Lower lobe of right lung (tissue), 2 donors: ENCODE results near the gene KIF6. TPM values are rescaled to one million over a fixed set of nuclear protein-coding genes. Genes with fewer than 3 reads are reported as not detected.

Experiments used
- ATAC-seq, 2 donors: fragments of 200-7000 bp; cut with Tn5 transposase; one replicate each; pipeline ENCODE4 v1.9.1; 2020 to 2022; ENCODE audit warnings: mild to moderate bottlenecking in 2 of 2, moderate library complexity in 2 of 2
- DNase-seq: peaks from one replicate; pipeline ENCODE4 v3.0.0-alpha.2; 2020
- H3K27ac ChIP-seq: fragments of 200-600 bp; one replicate; pipeline ENCODE4 v1.8.0; 2022
- H3K27me3 ChIP-seq: fragments of 200-600 bp; one replicate; pipeline ENCODE4 v1.8.0; 2022; ENCODE audit warnings: low read depth
- H3K36me3 ChIP-seq: fragments of 200-600 bp; one replicate; pipeline ENCODE4 v1.8.0; 2022; ENCODE audit warnings: mild to moderate bottlenecking
- H3K4me1 ChIP-seq: fragments of 200-600 bp; one replicate; pipeline ENCODE4 v1.8.0; 2022
- H3K4me3 ChIP-seq: fragments of 200-600 bp; one replicate; pipeline ENCODE4 v1.8.0; 2022; ENCODE audit warnings: mild to moderate bottlenecking
- H3K9me3 ChIP-seq: fragments of 200-600 bp; one replicate; pipeline ENCODE4 v1.8.0; 2022
- intact Hi-C: fragments of 100-400 bp; cut with DNase I; formaldehyde crosslinking; loops from one replicate; pipeline ENCODE4 v1.11.0; 2022
- total RNA-seq: library from RNA; stranded (reverse); fragmentation: NEBNext Ultra II Directional; extraction: Animal tissue kit (Norgen Biotek cat#: 25700); gene quantifications from one replicate; pipeline ENCODE4 v1.2.1, GENCODE V29; 2021
- TF ChIP-seq, protein P1 (sequence below): fragments of 200-600 bp; IDR thresholded peaks from one replicate; pipeline ENCODE4 v1.8.0; 2022; ENCODE audit warnings: antibody characterized with exemption, mild to moderate bottlenecking
- donor health status: DM: no; HTN: yes; CAD: no; lungs with severe emphysema.

The KIF6 gene
- total RNA-seq, 1 donor from 2014 or later = 2.5 TPM

DNA sequence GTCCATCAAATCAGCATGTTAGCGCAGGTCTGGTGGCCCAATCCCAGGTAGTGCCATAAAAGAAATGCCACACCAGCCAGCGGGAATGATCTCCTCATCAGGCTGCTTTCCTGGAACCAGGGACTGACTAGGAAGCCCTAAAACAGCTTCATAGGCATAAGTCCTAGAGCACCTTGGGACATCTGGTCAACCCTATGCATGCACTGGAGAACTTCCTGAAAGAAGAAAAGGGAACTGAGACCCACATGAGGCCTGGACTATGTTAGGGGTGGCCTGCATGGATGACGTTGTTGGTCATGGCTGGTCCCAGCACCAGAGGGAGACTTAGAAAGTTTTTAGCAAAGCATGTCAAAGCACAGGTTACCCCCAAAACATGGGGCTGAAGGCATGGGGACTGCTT is 395.2 kb downstream of the KIF6 start:
- no peaks in the 10 kb centered on the region for H3K27me3 ChIP-seq
- DNase-seq (no peak), ATAC-seq (peak; percentile 43 to 71)
- no peaks in the 10 kb centered on the region for H3K9me3 ChIP-seq
- TF ChIP-seq, protein P1, sequence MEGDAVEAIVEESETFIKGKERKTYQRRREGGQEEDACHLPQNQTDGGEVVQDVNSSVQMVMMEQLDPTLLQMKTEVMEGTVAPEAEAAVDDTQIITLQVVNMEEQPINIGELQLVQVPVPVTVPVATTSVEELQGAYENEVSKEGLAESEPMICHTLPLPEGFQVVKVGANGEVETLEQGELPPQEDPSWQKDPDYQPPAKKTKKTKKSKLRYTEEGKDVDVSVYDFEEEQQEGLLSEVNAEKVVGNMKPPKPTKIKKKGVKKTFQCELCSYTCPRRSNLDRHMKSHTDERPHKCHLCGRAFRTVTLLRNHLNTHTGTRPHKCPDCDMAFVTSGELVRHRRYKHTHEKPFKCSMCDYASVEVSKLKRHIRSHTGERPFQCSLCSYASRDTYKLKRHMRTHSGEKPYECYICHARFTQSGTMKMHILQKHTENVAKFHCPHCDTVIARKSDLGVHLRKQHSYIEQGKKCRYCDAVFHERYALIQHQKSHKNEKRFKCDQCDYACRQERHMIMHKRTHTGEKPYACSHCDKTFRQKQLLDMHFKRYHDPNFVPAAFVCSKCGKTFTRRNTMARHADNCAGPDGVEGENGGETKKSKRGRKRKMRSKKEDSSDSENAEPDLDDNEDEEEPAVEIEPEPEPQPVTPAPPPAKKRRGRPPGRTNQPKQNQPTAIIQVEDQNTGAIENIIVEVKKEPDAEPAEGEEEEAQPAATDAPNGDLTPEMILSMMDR = no peak
- no peak overlapping the region for H3K27ac ChIP-seq
- H3K4me1 ChIP-seq = peaks cover 10% of the 10 kb centered on the region
- intact Hi-C loops = no loop called here
- H3K4me3 ChIP-seq = no peak overlapping the region
- H3K36me3 ChIP-seq = no peaks in the 10 kb centered on the region

DNA sequence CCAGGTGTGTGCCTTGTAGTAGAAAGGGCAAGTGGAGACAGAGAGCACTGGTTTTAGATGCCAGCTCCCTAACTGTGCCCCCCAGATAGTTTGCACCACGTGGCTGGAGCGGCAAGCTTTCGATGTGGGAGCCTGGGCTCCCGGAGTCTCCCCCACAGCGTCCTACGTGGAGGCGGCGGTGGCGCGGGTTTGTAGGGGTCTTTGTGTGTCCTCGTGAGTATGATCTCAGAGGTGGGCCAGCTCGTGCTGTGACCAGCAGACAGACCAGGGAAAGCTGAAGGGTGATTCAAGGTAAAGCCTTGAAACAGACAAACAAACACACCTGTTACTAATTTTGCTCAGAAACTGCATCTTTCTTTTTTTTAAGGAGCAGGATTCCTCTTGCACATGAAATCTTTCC is 397.1 kb downstream of the KIF6 start:
- Histone ChIP-seq H3K4me1 (peaks cover 10% of the 10 kb centered on the region), H3K36me3 (no peaks in the 10 kb centered on the region), H3K4me3 (no peak overlapping the region), H3K27ac (no peak overlapping the region), H3K9me3 (no peaks in the 10 kb centered on the region), H3K27me3 (no peaks in the 10 kb centered on the region)
- intact Hi-C loops = no loop called here
- ATAC-seq = no peak
- TF ChIP-seq, protein P1 = no peak
- DNase-seq = no peak

- no peak overlapping the region for H3K4me3 ChIP-seq
- H3K9me3 ChIP-seq = no peaks in the 10 kb centered on the region
- DNase-seq = no peak
- no peak overlapping the region for H3K27ac ChIP-seq
- ATAC-seq = no peak
- no peaks in the 10 kb centered on the region for H3K27me3 ChIP-seq
- intact Hi-C loops = no loop called here
- H3K4me1 ChIP-seq = peaks cover 10% of the 10 kb centered on the region
- H3K36me3 ChIP-seq = no peaks in the 10 kb centered on the region
- TF ChIP-seq, protein P1 = no peak
Observed at GRCh38 chr6:39327507-39327906, 397.7 kb downstream of the KIF6 start.

DNA sequence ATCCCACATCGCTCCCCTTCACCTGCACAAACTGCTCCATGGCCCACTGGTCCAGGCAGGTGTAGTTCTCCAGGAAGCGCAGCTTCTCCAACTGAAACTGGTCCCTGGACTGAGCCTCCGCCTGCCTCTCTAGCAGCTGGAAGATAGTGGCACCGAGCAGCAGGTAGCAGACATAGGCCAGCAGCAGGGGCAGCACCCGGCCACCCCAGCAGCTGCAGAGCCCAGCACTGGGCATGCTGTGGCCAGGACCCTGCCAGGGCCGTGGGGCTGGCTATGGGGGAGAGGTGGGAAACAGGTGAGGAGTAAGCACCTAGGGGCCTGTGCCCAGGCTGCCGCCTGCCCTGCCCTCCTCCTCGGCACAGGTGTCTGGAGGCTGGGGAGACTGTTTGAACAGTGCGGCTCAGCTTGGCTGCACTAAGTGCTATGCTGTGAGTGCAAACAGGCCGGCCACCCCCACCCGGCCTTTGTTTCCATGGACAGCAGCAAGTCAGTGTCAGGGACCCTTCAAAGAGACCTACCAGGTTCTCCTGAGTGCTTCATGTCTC is 402.8 kb downstream of the KIF6 start, which contains the start of gene KCNK16:
TSS of gene KCNK16 (minus strand) at position 397 of the 545 bp plus-strand sequence. CDS start at position 235, 162 bp downstream.
- TF ChIP-seq, protein P1 = no peak
- DNase-seq = no peak
- no peak within 1 kb of the TSS for H3K27ac ChIP-seq
- ATAC-seq = no peak
- no peaks in the 10 kb centered on the region for H3K36me3 ChIP-seq
- no peaks in the 10 kb centered on the region for H3K27me3 ChIP-seq
- intact Hi-C loops = no loop called here
- no peaks in the 10 kb centered on the region for H3K9me3 ChIP-seq
- H3K4me3 ChIP-seq = no peak within 1 kb of the TSS
- no peaks in the 10 kb centered on the region for H3K4me1 ChIP-seq

DNA sequence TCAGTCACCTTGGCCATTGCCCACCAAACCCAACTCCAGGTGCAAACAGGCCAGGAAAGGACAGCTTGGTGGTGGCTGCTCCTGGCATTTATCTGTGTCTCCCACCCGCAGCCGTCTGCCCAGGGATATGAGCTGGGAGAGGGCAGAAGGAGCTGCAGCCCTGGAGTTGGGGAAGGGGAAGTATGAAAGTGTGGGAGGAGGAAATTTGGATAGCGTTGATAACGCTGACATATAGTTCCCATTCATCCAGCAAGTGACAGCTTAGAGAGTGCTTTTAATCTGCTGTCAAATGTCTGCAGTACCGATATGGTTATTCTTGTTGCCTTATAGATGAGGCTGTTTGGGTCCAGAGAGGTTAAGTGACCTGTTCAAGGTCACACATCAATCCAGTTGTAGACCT is 403.4 kb downstream of the KIF6 start:
- no peaks in the 10 kb centered on the region for H3K36me3 ChIP-seq
- H3K4me1 ChIP-seq = no peaks in the 10 kb centered on the region
- intact Hi-C loops = no loop called here
- H3K27me3 ChIP-seq = no peaks in the 10 kb centered on the region
- H3K9me3 ChIP-seq = no peaks in the 10 kb centered on the region
- DNase-seq (no peak), ATAC-seq (no peak)
- H3K27ac ChIP-seq = no peak overlapping the region
- TF ChIP-seq, protein P1 = no peak
- no peak overlapping the region for H3K4me3 ChIP-seq
